Choroid plexus epithelial cell (primary cell): ENCODE results near the gene TEKT5.
A peak's percentile ranks its signal among the peaks of the same experiment; 100 is the strongest.

ENCODE experiments used
- DNase-seq: peaks from one replicate; pipeline ENCODE4 v3.0.0-alpha.2; 2010; ENCODE audit warnings: low read depth
- H3K4me3 ChIP-seq: 2 replicates; pipeline ENCODE4 v1.5.1; 2011; ENCODE audit warnings: low read depth, mild to moderate bottlenecking, control low read depth, low read length, moderate library complexity
- TF ChIP-seq, protein P1 (sequence below): conservative IDR thresholded peaks from 2 replicates; pipeline ENCODE4 v1.5.1; 2011; ENCODE audit warnings: low read depth, mild to moderate bottlenecking, control low read depth, inconsistent platforms, low read length, moderate library complexity

The TEKT5 gene

DNA sequence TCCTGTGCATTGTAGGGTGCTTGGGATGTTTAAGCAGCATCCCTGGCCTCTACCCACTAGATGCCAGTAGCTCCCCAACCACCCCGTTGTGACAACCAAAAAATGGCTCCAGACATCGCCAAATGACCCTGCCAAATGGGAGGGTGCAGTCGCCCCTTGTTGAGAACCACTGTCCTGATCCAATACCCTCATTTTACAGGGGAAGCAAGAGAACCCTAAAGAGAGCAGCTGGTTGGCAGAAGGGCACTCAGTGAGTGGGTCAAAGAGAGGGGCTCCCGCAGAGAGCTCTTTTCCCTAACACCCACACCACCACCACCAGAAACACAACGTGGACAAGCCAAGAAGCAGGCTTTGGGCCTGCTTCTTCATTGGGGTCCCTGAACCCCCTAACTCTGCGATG, 18.4 kb downstream of the TEKT5 start:
- no peak overlapping the region for H3K4me3 ChIP-seq
- DNase-seq, result no peak
- TF ChIP-seq, protein P1, sequence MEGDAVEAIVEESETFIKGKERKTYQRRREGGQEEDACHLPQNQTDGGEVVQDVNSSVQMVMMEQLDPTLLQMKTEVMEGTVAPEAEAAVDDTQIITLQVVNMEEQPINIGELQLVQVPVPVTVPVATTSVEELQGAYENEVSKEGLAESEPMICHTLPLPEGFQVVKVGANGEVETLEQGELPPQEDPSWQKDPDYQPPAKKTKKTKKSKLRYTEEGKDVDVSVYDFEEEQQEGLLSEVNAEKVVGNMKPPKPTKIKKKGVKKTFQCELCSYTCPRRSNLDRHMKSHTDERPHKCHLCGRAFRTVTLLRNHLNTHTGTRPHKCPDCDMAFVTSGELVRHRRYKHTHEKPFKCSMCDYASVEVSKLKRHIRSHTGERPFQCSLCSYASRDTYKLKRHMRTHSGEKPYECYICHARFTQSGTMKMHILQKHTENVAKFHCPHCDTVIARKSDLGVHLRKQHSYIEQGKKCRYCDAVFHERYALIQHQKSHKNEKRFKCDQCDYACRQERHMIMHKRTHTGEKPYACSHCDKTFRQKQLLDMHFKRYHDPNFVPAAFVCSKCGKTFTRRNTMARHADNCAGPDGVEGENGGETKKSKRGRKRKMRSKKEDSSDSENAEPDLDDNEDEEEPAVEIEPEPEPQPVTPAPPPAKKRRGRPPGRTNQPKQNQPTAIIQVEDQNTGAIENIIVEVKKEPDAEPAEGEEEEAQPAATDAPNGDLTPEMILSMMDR, result no peak

DNA sequence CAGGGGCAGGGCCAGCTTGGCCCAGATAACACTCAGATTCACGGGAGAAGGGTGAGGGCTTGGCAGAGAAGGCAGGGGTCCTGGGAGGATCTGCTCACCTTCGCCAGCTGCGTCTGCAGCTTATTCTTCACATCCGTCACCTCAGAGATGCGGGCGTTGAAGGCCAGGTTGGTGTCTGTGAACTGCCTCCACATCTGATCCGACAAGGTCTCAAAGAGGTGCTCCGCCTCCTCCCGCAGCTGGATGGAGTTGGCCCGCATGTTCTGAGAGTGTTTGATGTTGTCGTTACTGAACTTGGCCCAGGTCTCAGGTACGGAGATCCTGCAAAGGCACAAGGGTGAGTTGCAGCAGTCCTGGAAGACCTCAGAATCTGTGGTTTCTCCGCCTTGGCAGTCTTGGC, 18.9 kb downstream of the TEKT5 start:
- TF ChIP-seq, protein P1, result no peak
- no peak for DNase-seq
- no peak overlapping the region for H3K4me3 ChIP-seq

DNA sequence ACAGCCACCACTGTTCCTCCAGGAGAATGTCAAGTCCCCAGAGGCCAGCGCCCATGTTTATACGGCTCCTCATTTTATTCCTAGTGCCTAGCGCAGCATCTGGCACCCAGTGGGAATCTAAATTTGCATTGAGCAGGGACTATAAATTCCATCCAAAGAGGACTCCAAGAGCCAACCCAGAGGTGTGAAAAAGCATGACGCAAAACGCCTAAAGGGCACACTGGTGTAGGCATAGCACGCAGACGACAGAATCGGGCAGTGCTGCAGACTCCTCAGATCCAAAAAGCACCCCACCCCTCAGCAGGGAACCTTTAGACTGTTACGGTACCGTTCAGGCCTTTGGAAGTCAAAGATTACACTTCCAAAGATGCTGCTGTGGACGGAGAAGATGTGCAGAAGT, 19.5 kb downstream of the TEKT5 start:
- TF ChIP-seq, protein P1, result no peak
- DNase-seq, result no peak
- no peak overlapping the region for H3K4me3 ChIP-seq

DNA sequence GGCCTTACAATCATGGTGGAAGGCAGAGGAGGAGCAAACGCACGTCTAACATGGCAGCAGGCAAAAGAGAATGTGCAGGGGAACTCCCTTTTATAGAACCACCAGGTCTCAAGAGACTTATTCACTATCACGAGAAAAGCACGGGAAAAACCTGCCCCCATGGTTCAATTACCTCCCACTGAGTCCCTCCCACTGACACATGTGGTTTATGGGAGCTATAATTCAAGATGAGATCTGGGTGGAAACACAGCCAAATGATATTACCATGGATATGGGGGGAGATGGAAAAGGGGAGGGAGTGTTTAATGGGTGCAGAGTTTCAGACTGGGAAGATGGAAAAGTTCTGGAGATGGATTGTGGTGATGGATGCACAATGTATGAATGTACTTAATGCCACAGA, 23.0 kb downstream of the TEKT5 start:
- no peak overlapping the region for H3K4me3 ChIP-seq
- TF ChIP-seq, protein P1, result no peak
- DNase-seq, result no peak

DNA sequence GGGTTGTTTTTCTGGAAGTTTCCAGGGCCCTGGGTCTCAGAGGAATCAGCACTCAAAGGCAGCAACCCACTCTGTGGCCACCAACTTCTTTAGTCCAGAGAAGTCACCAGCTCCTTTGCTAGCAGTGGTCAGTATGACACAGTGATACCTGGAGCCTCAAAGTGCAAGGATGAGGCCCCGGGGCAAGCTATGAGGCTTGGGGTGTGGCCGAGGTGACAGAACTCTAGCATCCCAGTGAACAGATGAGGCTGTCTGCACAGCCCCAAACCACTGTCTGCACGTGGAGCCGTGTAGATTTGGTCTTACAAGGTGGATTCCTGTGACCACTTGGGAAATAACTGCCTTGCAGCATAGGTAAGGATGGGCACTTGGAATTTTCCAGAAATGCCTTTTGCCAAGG, 24.9 kb downstream of the TEKT5 start:
- H3K4me3 ChIP-seq, result no peak overlapping the region
- DNase-seq, result no peak
- TF ChIP-seq, protein P1, result no peak

DNA sequence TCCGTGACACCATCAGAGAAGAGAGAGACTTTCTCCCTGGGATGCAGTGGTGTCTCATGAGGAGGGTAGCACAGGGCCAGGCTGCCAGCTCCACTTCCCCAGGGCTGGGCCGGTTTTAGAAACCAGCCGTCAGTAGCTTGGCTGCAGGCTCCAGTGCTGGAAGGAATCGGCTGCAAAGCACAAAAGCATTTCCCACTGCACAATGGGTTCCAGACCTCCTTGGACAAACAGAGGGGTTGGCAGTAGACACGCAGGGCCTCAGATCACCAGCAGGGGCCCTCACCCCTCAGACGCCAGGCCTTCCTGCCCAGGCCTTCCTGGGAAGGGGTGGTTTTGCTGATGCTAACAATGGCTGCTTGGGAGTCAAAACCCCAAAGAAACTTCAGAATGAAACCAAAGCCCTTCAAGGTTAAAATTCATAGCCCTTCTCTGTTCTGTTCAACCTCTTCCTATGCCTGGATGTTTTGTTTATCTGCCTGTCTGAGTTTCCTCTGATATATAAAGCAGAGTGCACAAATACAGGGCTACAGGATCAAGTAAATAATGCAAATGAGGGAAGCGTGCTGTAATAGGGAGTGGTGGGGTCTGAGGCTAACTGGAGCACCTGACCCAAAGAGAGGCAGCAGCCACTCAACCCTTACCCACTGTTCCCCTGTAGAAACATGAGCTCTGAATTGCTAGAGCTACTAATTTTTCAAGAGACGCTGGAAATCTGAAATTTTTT, 26.2 kb downstream of the TEKT5 start:
- TF ChIP-seq, protein P1, result peak; percentile 66
- no peak overlapping the region for H3K4me3 ChIP-seq
- peak; percentile 25 for DNase-seq

DNA sequence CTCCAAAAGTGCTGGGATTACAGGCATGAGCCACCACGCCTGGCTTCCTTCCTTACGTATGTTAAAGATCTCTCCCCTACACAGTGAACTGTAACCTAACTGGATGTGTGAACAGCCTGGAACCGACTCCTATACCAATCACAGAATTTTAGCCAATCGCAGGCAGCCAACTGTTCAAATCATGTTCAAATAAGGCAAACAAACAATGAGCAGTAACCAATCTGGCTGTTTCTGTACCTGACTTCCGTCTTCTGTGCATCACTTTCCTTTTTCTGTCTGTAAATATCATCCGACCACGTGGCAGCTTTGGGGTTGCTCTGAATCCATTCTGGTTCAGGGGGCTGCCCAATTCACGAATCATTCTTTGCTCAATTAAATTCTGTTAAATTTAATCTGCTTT, 27.5 kb downstream of the TEKT5 start:
- no peak overlapping the region for H3K4me3 ChIP-seq
- DNase-seq, result no peak
- TF ChIP-seq, protein P1, result no peak
